Chondrocyte (in vitro differentiated cells): Measurements from ENCODE around the gene RAP1GAP. TPM values are rescaled to one million over a fixed set of nuclear protein-coding genes. Genes with fewer than 3 reads are reported as not detected.
A peak's percentile ranks its signal among the peaks of the same experiment; 100 is the strongest.

Experiments used
- DNase-seq: peaks from one replicate; pipeline ENCODE4 v3.0.0; 2021; ENCODE audit warnings: mixed read lengths, low spot score
- H3K27ac Mint-ChIP-seq: one replicate; pipeline ENCODE4 v1.8.0; 2021; ENCODE audit warnings: mild to moderate bottlenecking, moderate library complexity, mixed read lengths; ENCODE audit not compliant: unreplicated experiment
- H3K27me3 Mint-ChIP-seq: 2 replicates; pipeline ENCODE4 v1.8.0; 2021; ENCODE audit warnings: low read depth, mixed read lengths
- H3K36me3 Mint-ChIP-seq: 2 replicates; pipeline ENCODE4 v1.8.0; 2021; ENCODE audit warnings: low read depth, mixed read lengths
- H3K4me1 Mint-ChIP-seq: 2 replicates; pipeline ENCODE4 v1.8.0; 2021; ENCODE audit warnings: low read depth, mild to moderate bottlenecking, mixed read lengths
- H3K4me3 Mint-ChIP-seq: one replicate; pipeline ENCODE4 v1.8.0; 2021; ENCODE audit warnings: mild to moderate bottlenecking, moderate library complexity, mixed read lengths; ENCODE audit not compliant: unreplicated experiment
- H3K9me3 Mint-ChIP-seq: 2 replicates; pipeline ENCODE4 v1.8.0; 2021; ENCODE audit warnings: low read depth, mixed read lengths
- CTCF ChIP-seq: fragments of 200-600 bp; sonication (generic); IDR thresholded peaks from 2 replicates; pipeline ENCODE4 v1.5.0; 2021; ENCODE audit warnings: antibody characterized with exemption, mild to moderate bottlenecking, moderate library complexity
- long read RNA-seq: library from polyadenylated mRNA; stranded (forward); transcript quantifications from one replicate; pipeline ENCODE4 v2.0.0, GENCODE V29; 2021
- total RNA-seq: library from RNA; stranded (reverse); gene quantifications from 3 replicates; pipeline ENCODE4 v1.2.1, GENCODE V29; 2021

The RAP1GAP gene
- total RNA-seq = 1.1 to 2.2 TPM (median 1.8 TPM) in 3 replicates
- long read RNA-seq, partial matches to known transcripts = 2 of 6 reads
- long read RNA-seq, other reads (novel, unspliced or antisense) = 2 of 6 reads

GRCh38 chr1:21669258-21670058 is at the start of gene RAP1GAP:
Gene RAP1GAP (minus strand): TSS chr1:21669357. CDS start chr1:21620032, 49,325 bp downstream.
- H3K36me3 Mint-ChIP-seq = no peaks in the 10 kb centered on the region
- H3K9me3 Mint-ChIP-seq = no peaks in the 10 kb centered on the region
- peak; percentile 84 for DNase-seq
- H3K27ac Mint-ChIP-seq = no peak within 1 kb of the TSS
- peak within 1 kb of the TSS; percentile 48 for H3K4me3 Mint-ChIP-seq
- TF ChIP-seq CTCF = peak; percentile 36
- peaks cover under 1% of the 10 kb centered on the region for H3K27me3 Mint-ChIP-seq
- H3K4me1 Mint-ChIP-seq = peaks cover 37% of the 10 kb centered on the region

- no peaks in the 10 kb centered on the region for H3K4me1 Mint-ChIP-seq
- no peak overlapping the region for H3K27ac Mint-ChIP-seq
- no peaks in the 10 kb centered on the region for H3K9me3 Mint-ChIP-seq
- H3K36me3 Mint-ChIP-seq = peaks cover 33% of the 10 kb centered on the region
- H3K4me3 Mint-ChIP-seq = no peak overlapping the region
- H3K27me3 Mint-ChIP-seq = no peaks in the 10 kb centered on the region
- no peak for DNase-seq
- TF ChIP-seq CTCF = no peak
Observed at GRCh38 chr1:21716169-21716568, 47.0 kb upstream of the RAP1GAP start.

- H3K27ac Mint-ChIP-seq = no peak overlapping the region
- H3K4me1 Mint-ChIP-seq = peaks cover 44% of the 10 kb centered on the region
- no peak for DNase-seq
- H3K27me3 Mint-ChIP-seq = no peaks in the 10 kb centered on the region
- H3K36me3 Mint-ChIP-seq = peaks cover 12% of the 10 kb centered on the region
- H3K4me3 Mint-ChIP-seq = no peak overlapping the region
- TF ChIP-seq CTCF = no peak
- no peaks in the 10 kb centered on the region for H3K9me3 Mint-ChIP-seq
Observed at GRCh38 chr1:21707891-21708290, 38.7 kb upstream of the RAP1GAP start.

- peak overlapping the region; percentile 39 for H3K27ac Mint-ChIP-seq
- peaks cover 44% of the 10 kb centered on the region for H3K4me1 Mint-ChIP-seq
- H3K9me3 Mint-ChIP-seq = no peaks in the 10 kb centered on the region
- no peaks in the 10 kb centered on the region for H3K27me3 Mint-ChIP-seq
- TF ChIP-seq CTCF = no peak
- H3K36me3 Mint-ChIP-seq = peaks cover 12% of the 10 kb centered on the region
- H3K4me3 Mint-ChIP-seq = no peak overlapping the region
- no peak for DNase-seq
Observed at GRCh38 chr1:21707086-21707840, 38.1 kb upstream of the RAP1GAP start.

- Mint-ChIP-seq H3K4me1 (peaks cover 44% of the 10 kb centered on the region), H3K9me3 (no peaks in the 10 kb centered on the region), H3K4me3 (no peak overlapping the region), H3K27ac (peak overlapping the region; percentile 67), H3K36me3 (peaks cover 16% of the 10 kb centered on the region), H3K27me3 (no peaks in the 10 kb centered on the region)
- TF ChIP-seq CTCF = no peak
- no peak for DNase-seq
Observed at GRCh38 chr1:21706151-21706835, 37.1 kb upstream of the RAP1GAP start.
